NOMO-1 treated with DMSO at 0.1 percent for 48 hours (cell line): Measurements from ENCODE around the gene CDC16.
A peak's percentile ranks its signal among the peaks of the same experiment; 100 is the strongest.
"Not testable (repeated sequence)": the region's sequence is repeated elsewhere in the genome, so short reads cannot be mapped to it uniquely, and the experiment has no call there.

Experiments used
- DNase-seq: peaks from one replicate; lab custom pipeline; 2025; ENCODE audit not compliant: unreplicated experiment; lab: John Stamatoyannopoulos, UW

CDC16 gene, protein sequence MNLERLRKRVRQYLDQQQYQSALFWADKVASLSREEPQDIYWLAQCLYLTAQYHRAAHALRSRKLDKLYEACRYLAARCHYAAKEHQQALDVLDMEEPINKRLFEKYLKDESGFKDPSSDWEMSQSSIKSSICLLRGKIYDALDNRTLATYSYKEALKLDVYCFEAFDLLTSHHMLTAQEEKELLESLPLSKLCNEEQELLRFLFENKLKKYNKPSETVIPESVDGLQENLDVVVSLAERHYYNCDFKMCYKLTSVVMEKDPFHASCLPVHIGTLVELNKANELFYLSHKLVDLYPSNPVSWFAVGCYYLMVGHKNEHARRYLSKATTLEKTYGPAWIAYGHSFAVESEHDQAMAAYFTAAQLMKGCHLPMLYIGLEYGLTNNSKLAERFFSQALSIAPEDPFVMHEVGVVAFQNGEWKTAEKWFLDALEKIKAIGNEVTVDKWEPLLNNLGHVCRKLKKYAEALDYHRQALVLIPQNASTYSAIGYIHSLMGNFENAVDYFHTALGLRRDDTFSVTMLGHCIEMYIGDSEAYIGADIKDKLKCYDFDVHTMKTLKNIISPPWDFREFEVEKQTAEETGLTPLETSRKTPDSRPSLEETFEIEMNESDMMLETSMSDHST

DNA sequence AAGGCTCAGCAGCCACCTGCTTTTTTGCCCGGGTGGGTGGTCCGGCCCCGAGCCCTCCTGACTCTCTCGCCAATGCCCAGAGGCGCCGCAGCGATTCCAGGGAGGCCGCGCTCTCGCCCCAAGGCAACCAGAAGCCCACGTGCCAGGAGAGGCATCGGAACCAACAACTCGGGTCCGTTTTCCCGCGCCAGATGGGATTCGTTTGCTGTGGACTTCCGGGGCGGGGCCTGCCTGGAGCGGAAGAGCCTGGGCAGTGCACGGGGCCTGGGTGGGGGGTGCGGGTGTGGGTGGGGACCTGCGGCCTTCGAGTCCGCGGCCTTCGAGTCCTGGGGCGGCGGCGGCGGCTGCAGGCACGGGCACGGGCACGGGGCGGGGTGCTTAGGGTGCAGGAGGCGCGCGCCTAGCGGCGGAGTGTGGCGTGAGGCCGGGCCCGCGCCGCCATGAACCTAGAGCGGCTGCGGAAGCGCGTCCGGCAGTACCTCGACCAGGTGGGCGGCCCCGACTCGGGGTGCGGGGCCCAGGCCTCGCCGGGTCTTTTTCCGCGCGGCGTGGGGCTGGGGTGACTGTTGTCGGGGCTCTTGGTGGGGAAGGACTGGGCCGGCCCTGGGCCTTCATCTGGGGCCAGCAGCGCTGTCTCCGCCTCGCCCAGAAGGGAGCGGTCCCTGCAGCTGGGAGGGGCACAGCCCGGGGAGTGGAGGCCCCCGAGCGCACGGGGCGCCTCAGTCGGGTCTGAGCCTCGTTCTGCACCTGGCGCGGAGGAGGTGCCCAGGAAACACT, at the start of gene CDC16:
Gene CDC16, plus strand, starts transcription at position 253 of the 777 bp plus-strand sequence. Its CDS starts 188 bp downstream, at position 441.
- DNase-seq: peak; percentile 83

DNA sequence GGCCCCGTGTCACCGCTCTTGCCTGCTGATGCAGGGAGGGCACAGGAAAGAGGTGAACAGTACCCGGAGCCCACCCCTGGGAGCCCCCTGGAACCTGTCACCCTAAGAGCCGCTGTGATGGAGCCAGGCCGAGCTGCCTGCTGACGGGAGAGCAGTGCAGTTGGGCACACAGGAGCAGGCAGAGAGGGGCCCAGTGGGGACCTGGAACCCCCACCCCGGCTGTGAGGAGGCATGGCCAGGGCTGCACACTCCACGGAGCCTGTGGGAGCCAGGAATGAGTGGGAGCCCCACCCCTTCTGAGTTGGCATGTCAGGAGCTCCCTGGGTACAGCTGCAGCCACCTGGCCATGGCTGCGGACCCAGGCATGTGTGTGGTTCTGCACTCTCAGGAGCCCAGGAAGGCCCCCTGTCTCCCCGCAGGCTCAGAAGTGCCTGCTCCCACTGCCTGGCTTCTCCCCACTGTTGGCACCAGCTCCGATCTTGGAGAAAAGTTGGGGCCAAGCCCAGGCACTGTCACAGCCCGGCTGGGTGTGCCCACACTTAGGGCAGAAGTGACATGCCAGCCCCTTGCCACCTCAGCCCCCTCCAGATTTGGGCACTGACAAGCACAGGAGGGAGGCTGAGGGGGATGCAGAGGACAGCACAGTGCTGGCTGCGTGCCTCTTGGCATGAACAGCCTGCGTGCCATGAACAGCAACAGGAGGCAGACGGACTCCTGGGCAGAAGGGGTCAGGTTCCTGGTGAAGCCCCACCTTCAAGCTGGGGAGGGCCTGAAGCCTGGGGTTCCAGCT, 49.3 kb upstream of the CDC16 start:
- no peak for DNase-seq

DNA sequence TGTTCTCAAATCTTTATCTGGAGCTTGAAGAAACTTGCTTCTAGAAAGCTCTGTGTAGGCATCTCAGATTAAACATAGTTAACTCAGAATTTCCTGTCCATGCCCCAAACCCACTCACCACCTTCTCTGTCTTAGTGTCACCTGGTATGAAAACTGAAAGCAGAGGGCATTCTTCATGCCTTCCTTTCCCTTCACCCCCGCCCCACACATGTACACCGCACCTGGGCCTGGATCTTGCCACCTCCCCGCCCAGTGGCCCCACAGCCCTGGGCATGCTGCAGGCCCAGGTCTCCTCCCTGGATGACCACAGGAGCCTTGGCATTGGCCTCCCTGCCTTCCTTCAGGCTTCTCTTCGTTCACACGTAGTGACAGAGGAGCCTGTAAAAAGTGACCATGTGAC, 39.8 kb upstream of the CDC16 start:
- no peak for DNase-seq

DNA sequence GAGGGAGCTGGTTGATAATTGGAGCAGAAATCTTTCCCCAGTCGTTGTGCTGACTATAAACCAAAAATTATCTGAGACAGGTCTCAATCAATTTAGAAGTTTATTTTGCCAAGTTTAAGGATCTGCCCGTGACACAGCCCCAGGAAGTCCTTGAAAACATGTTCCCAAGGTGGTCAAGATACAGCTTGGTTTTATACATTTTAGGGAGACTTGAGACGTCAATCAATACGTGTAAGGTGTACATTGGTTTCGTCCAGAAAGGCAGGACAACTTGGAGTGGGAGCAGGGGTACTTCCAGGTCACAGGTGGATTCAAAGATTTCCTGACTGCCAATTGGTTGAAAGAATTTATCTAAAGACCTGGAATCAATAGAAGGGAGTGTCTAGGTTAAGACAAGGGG, 38.1 kb upstream of the CDC16 start:
- DNase-seq: no peak

DNA sequence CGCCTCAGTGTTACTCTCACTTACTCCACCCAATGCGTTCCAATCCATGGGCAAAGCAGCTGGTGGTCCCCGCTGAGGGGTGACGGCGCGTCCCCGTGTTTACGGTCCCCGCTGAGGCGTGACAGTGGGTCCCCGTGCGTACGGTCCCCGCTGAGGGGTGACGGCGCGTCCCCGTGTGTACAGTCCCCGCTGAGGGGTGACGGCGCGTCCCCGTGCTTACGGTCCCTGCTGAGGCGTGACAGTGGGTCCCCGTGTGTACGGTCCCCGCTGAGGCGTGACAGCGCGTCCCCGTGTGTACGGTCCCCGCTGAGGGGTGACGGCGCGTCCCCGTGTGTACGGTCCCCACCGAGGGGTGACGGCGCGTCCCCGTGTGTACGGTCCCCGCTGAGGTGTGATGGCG, 36.1 kb upstream of the CDC16 start:
- DNase-seq: no peak

DNA sequence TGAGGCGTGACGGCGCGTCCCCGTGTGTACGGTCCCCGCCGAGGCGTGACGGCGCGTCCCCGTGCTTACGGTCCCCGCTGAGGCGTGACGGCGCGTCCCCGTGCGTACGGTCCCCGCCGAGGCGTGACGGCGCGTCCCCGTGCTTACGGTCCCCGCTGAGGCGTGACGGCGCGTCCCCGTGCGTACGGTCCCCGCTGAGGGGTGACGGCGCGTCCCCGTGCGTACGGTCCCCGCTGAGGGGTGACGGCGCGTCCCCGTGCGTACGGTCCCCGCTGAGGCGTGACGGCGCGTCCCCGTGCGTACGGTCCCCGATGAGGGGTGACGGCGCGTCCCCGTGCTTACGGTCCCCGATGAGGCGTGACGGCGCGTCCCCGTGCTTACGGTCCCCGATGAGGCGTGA, 35.2 kb upstream of the CDC16 start:
- DNase-seq: not testable (repeated sequence)

DNA sequence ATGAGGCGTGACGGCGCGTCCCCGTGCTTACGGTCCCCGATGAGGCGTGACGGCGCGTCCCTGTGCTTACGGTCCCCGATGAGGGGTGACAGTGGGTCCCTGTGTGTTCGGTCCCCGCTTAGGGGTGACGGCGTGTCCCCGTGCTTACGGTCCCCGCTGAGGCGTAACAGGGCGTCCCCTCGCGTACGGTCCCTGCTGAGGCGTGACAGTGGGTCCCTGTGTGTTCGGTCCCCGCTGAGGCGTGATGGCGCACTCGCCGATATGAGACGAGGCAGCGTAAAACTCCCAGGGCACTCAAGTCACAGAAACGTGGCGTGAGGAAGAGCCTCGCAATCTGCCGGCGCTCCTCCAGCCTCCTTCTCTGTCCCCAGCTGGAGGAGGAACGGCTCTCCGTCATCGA, 34.7 kb upstream of the CDC16 start:
- no peak for DNase-seq

DNA sequence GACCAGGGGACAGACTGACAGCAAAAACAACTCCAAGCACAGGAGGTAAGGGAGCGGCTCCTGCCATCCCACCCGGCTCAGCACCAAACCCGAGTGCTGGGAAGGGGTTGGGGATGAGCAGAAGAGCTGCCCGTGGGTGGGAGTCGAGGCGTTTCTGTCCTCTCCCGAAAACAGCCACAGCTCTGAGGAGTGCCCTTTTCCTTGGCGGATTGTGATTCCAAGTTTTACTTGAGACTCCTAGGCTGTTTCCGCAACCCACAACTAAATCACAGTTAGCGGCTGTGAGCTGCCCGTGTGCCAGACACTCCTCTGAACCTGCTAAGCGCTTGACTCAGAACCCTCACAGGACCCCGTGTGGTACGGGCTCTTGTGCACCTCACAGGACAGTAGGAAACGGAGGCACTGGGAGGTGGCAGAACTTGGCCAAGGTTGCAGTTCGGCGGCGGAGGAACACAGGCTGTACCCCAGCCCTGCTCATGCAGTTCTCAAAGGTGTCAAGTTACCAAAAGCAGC, 34.2 kb upstream of the CDC16 start:
- DNase-seq: no peak

DNA sequence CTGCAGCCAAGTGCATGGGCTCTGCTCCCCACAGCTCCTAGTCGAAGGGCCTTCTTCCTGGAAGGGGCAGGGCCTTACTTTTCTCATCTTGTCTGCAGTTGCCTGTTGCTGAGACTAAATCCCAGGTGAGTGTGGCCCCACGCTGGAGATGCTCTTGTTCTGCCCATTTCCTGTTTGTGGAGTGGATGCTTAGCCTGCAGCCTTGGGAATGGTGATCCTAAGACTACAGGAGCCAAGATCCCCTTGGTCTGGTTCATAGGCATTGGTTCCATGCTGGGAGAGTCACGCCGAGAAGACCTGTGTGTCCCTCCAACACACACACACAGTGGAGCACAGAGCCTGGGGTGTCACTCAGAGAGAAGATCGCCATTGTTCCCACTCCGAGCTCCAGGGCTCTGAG, 32.1 kb upstream of the CDC16 start:
- DNase-seq: no peak

DNA sequence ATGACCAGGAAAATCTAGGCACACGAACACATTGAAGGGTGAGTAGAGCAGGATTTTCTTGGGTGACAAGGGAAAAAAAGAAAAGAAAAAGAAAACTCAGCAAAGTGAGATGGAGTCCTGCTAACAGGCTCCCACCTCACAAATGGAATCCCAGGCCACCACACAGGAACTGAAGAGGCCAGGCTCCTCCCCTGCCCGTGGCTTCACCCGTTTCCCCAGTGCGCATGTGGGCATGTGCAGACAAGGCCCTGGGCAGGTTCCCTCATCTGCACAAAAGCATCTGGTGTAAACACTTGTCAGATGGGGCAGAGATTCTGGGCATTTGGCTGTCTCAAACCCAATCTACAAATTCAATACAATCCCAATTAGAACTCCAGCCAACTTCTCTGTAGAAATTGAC, 31.2 kb upstream of the CDC16 start:
- no peak for DNase-seq

DNA sequence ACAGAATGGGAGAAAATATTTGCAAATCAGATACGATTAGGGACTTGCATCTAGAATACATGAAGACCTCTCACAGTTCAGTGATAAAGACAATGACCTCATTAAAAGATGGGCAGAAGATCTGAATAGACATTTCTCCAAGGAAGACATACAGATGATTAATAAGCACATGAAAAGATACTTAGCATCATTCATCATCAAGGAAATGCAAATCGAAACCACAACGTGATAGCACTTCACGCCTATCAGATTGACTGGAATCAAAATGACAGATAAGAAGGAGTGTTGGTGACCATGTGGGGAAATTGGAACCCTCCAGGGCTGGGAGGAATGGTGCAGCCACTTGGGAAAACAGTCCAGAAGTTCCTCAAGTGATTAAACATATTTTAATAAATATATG, 29.8 kb upstream of the CDC16 start:
- no peak for DNase-seq

DNA sequence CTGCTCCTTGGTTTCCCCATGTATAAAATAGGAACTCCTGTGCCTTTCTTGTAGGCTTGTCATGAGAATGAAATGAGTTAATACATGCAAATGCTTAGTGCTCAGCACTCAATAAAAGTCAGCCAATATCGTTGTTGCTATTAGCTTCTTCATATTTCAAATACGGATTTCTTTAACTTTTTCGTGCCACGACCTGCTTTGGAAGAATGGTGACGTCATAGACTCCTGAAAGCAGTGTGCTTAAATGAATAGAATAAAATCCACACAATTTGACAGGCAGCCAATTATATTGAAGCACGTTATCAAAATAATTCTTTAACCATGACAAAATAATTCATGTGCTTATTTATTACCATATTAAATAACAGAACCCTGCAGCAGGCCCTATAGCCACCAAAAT, 26.6 kb upstream of the CDC16 start:
- no peak for DNase-seq

DNA sequence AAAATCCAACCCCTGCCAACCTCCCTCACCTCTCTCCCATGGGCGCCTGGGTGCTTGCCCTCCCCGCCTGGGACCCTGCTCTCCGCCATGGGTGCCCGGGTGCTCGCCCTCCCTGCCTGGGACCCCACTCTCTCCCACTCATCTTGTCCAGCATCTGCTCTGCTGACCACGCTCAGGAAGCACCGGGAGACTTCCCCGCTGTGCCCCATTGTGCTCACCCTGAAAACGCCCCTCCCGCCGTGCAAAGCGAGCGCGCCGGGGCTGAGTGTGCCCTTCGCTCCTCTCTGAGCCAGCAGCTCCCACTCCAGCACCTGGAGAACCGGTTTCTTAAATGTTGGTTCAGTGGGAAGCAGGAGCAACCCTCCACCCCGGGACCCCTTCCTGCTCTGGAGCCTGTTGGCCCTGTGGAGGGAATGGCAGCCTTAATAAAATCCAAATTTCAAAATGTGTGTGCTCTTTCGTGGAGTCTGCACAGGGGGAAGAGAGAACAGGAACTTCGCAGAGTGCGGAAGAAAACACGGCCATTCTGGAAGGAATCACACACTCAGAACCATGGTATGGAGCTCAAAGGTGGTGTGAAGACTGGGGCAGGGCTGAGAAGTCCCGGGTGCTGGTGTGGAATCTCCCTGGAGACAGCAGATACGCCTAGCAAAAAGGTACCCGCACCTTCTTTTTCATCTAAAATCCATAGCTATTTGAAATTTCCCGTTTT, 23.1 kb upstream of the CDC16 start:
- DNase-seq: no peak

DNA sequence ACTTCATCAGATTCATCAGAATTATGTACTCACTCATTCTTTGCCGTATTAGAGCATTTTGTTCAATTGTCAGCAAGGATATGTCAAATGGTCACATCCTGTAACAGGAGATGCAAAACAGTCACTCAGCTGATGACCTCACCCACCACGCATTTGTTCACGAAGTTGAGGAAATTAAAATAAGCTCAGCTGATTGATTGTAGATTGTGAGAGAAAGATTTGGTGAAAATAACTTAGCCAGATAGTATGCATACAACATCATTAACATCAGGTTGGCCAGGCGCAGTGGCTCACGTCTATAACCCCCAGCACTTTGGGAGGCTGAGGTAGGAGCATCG, 22.6 kb upstream of the CDC16 start:
- no peak for DNase-seq

DNA sequence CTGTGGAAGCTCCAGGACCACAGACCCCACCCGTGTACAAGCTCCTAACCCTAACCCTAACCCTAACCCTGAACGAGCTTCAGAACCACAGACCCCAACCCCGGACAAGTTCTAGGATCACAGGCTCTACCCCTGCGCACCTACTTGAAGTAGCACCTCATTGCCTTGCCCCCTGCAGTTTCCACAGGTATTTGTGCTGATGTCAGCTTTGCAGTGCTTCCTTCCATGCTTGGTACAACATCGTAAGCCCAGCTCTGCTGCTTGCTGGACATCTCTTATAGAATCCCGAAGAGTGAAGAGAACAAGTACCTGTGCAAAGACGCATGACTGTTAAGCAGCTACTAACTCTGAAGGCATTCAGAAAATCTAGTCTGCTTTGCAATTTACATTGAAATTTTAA, 20.7 kb upstream of the CDC16 start:
- no peak for DNase-seq

DNA sequence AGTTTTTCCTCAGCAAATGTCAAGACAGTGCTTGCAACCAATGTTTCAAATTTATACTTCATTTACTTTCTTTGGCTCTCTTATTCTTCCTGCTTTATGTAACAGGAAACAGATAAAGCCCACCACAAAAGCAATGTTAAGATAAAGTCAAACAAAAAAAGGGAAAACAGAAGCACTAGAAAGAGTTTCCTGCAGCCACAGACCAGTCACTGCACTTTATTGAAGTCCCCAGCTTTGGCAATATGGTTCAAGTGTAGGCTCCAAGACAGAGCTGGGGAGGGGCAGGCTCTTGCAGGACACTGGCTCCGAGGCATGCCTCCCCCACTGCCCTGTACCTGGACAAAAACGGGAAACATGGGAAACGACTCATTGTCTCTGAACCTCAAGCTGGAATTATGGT, 15.3 kb upstream of the CDC16 start:
- no peak for DNase-seq

DNA sequence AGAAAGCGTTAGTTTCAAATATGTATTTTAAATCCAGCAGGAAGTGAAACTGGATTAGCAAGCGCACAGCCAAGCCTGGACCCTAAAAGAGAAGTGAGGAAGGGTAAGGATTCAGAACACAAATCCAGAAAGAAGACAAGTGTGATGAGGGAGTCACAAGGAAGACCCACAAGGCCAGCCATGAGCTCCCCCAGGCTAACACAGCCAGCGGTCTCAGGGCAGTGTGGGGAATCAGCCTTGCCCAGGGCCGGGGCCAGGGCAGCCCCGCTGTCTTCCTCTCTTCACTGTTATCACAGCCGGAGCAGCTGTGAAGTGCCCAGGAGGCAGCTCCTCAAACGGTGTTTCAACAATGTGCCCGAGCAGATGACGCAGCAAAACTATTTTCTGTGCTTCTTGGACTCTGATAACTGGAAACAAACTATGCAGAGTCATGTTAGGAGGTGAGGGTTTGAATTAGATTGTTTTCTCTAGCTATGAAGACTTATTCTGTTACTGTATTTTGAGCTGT, 12.2 kb upstream of the CDC16 start:
- peak; percentile 90 for DNase-seq

DNA sequence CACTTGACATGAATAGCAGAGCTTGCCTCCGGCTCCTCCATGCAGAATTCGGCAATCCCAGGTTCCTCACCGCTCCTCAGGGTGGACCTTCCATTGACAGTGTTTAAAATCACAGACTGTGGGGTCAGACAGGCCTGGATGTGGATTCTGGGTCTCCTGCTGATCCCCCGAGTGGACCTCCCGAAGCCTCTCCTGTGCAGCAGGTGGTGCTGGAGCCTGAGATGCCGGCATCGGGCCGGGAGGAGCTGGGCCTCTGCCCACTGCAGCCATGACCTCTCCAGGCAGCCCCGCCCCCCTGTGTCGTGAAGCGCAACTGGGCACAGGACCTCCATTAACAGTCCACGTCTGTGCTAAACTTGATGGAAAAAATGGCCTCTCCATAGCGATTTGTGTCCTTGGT, 10.5 kb upstream of the CDC16 start:
- no peak for DNase-seq

DNA sequence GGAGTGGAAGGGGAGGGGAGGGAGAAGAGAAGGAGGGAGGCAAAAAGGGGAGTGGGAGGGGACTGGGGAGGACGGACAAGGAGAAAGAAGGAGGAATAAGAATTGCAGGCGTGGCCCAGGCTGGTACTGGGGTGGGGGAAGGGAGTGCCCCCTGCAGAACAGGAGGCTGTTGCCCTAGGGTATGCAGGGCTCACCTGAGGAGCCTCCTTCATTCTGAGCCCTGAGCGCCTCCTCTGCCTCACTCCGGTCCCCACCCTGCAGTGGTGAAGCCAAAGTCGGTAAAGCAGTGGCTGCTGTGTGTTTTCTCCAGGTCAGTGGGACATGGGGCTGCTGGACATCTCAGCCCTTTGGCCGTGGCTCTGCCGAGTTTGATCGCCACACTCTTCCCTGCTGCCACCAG, 9.1 kb upstream of the CDC16 start:
- DNase-seq: no peak

DNA sequence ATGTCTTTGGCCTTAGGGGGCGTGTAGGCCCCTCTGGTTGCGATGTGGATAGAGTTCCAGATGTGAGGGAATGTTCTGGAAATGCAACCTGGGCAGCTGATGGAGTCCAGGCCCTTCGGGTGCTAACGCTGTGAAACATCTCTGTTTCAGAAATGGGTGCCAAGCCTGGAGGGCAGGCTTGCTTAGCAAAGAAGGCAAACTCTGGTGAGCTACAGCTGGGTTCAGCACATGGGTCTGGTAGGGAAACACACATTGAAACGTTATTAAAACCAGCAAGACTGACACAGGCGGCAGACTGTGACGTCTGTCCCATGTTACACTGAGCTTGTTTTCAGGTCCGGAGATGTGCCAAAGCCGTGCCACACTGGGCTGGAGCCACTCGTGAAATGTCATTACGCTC, 8.6 kb upstream of the CDC16 start:
- DNase-seq: no peak
